ENCODE results near the gene SERINC4.

- TF ChIP-seq, protein P1, sequence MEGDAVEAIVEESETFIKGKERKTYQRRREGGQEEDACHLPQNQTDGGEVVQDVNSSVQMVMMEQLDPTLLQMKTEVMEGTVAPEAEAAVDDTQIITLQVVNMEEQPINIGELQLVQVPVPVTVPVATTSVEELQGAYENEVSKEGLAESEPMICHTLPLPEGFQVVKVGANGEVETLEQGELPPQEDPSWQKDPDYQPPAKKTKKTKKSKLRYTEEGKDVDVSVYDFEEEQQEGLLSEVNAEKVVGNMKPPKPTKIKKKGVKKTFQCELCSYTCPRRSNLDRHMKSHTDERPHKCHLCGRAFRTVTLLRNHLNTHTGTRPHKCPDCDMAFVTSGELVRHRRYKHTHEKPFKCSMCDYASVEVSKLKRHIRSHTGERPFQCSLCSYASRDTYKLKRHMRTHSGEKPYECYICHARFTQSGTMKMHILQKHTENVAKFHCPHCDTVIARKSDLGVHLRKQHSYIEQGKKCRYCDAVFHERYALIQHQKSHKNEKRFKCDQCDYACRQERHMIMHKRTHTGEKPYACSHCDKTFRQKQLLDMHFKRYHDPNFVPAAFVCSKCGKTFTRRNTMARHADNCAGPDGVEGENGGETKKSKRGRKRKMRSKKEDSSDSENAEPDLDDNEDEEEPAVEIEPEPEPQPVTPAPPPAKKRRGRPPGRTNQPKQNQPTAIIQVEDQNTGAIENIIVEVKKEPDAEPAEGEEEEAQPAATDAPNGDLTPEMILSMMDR (IDR thresholded peaks at IDR 0.05; ENCODE audit: insufficient read depth, low read length): no peak
- TF ChIP-seq POLR2AphosphoS5 (IDR thresholded peaks at IDR 0.05; ENCODE audit: low read depth) (no peak), GABPA (IDR thresholded peaks at IDR 0.05; ENCODE audit: low read depth) (no peak), SPI1 (IDR thresholded peaks at IDR 0.05; ENCODE audit: borderline replicate concordance, low read depth) (no peak)
- TF ChIP-seq, protein P2, sequence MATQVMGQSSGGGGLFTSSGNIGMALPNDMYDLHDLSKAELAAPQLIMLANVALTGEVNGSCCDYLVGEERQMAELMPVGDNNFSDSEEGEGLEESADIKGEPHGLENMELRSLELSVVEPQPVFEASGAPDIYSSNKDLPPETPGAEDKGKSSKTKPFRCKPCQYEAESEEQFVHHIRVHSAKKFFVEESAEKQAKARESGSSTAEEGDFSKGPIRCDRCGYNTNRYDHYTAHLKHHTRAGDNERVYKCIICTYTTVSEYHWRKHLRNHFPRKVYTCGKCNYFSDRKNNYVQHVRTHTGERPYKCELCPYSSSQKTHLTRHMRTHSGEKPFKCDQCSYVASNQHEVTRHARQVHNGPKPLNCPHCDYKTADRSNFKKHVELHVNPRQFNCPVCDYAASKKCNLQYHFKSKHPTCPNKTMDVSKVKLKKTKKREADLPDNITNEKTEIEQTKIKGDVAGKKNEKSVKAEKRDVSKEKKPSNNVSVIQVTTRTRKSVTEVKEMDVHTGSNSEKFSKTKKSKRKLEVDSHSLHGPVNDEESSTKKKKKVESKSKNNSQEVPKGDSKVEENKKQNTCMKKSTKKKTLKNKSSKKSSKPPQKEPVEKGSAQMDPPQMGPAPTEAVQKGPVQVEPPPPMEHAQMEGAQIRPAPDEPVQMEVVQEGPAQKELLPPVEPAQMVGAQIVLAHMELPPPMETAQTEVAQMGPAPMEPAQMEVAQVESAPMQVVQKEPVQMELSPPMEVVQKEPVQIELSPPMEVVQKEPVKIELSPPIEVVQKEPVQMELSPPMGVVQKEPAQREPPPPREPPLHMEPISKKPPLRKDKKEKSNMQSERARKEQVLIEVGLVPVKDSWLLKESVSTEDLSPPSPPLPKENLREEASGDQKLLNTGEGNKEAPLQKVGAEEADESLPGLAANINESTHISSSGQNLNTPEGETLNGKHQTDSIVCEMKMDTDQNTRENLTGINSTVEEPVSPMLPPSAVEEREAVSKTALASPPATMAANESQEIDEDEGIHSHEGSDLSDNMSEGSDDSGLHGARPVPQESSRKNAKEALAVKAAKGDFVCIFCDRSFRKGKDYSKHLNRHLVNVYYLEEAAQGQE (IDR thresholded peaks at IDR 0.05; ENCODE audit: insufficient replicate concordance, low read depth): no peak
Measured at GRCh38 chr15:43748376-43748775, 51.6 kb downstream of the SERINC4 start.

Measured in HL-60 (cell line).